Loucy (cell line): ENCODE results near the gene TRMT10B.

Source experiments
- H2AFZ ChIP-seq: fragments of 200-600 bp; sonication (generic); 2 replicates; pipeline ENCODE4 v1.6.0; 2016; ENCODE audit warnings: antibody characterized with exemption, mild to moderate bottlenecking, low read length, moderate library complexity
- H3F3A ChIP-seq: fragments of 200-600 bp; 2 replicates; pipeline ENCODE4 v1.6.0; 2016; ENCODE audit warnings: antibody characterized with exemption, low read depth, mild to moderate bottlenecking
- H3K27me3 ChIP-seq: fragments of 200-600 bp; sonication (generic); 2 replicates; pipeline ENCODE4 v1.6.1; 2014; ENCODE audit warnings: low read length, mild to moderate bottlenecking; ENCODE audit not compliant: insufficient read depth, poor library complexity, severe bottlenecking
- H3K36me3 ChIP-seq: fragments of 200-600 bp; sonication (generic); 2 replicates; pipeline ENCODE4 v1.6.1; 2016; ENCODE audit warnings: low read length; ENCODE audit not compliant: insufficient read depth
- H3K4me1 ChIP-seq: fragments of 200-600 bp; sonication (generic); 2 replicates; pipeline ENCODE4 v1.5.1; 2014; ENCODE audit warnings: low read length, mild to moderate bottlenecking; ENCODE audit not compliant: insufficient read depth, poor library complexity, severe bottlenecking
- H3K4me2 ChIP-seq: fragments of 200-600 bp; sonication (generic); 2 replicates; pipeline ENCODE4 v1.6.0; 2014; ENCODE audit warnings: antibody characterized with exemption, low read length, low read depth, mild to moderate bottlenecking; ENCODE audit not compliant: poor library complexity, severe bottlenecking
- H3K4me3 ChIP-seq: fragments of 200-600 bp; sonication (generic); 2 replicates; pipeline ENCODE4 v1.5.1; 2014; ENCODE audit warnings: low read length, mild to moderate bottlenecking, mixed read lengths; ENCODE audit not compliant: poor library complexity, severe bottlenecking
- H3K79me2 ChIP-seq: fragments of 200-600 bp; sonication (generic); 2 replicates; pipeline ENCODE4 v1.6.1; 2014; ENCODE audit warnings: low read length; ENCODE audit not compliant: insufficient read depth
- H3K9ac ChIP-seq: fragments of 200-600 bp; sonication (generic); 2 replicates; pipeline ENCODE4 v1.6.0; 2014; ENCODE audit warnings: mild to moderate bottlenecking, low read depth, low read length, moderate library complexity; ENCODE audit not compliant: poor library complexity, severe bottlenecking
- H3K9me2 ChIP-seq: fragments of 200-600 bp; sonication (generic); replicated peaks from 2 replicates; pipeline ENCODE4 v1.6.1; 2016; ENCODE audit warnings: low read depth, low read length, mixed read lengths
- H3K9me3 ChIP-seq: fragments of 200-600 bp; sonication (generic); 2 replicates; pipeline ENCODE4 v1.6.1; 2014; ENCODE audit warnings: mild to moderate bottlenecking, antibody characterized with exemption, low read length, low read depth; ENCODE audit not compliant: insufficient read depth
- H4K20me1 ChIP-seq: fragments of 200-600 bp; sonication (generic); 2 replicates; pipeline ENCODE4 v1.6.0; 2014; ENCODE audit warnings: antibody characterized with exemption, low read length, mild to moderate bottlenecking; ENCODE audit not compliant: insufficient read depth, poor library complexity, severe bottlenecking
- CTCF ChIP-seq: fragments of 200-600 bp; sonication (generic); conservative IDR thresholded peaks from 2 replicates; pipeline ENCODE4 v1.5.1; 2014; ENCODE audit warnings: mild to moderate bottlenecking, antibody characterized with exemption, low read length
- EZH2phosphoT487 ChIP-seq: fragments of 200-600 bp; IDR thresholded peaks from 2 replicates; pipeline ENCODE4 v1.6.1; 2018; ENCODE audit warnings: antibody characterized with exemption, mild to moderate bottlenecking, moderate library complexity, borderline replicate concordance

Gene TRMT10B

GRCh38 chr9:37707748-37708147, 45.9 kb upstream of the TRMT10B start:
- no peaks in the 10 kb centered on the region for H3K9me3 ChIP-seq
- H3K9me2 ChIP-seq: no peaks in the 10 kb centered on the region
- no peaks in the 10 kb centered on the region for H4K20me1 ChIP-seq
- no peaks in the 10 kb centered on the region for H3K79me2 ChIP-seq
- H3F3A ChIP-seq: no peaks in the 10 kb centered on the region
- H2AFZ ChIP-seq: no peak overlapping the region
- no peaks in the 10 kb centered on the region for H3K36me3 ChIP-seq
- no peak overlapping the region for H3K4me3 ChIP-seq
- H3K9ac ChIP-seq: no peak overlapping the region
- H3K4me2 ChIP-seq: no peak overlapping the region
- TF ChIP-seq CTCF: no peak
- no peak for TF ChIP-seq EZH2phosphoT487
- H3K27me3 ChIP-seq: no peaks in the 10 kb centered on the region
- H3K4me1 ChIP-seq: no peaks in the 10 kb centered on the region

GRCh38 chr9:37710046-37710445, 43.6 kb upstream of the TRMT10B start:
- H2AFZ ChIP-seq: no peak overlapping the region

GRCh38 chr9:37715260-37715659, 38.3 kb upstream of the TRMT10B start:
- TF ChIP-seq EZH2phosphoT487: no peak
- TF ChIP-seq CTCF: no peak
- no peak overlapping the region for H2AFZ ChIP-seq
- H3K79me2 ChIP-seq: no peaks in the 10 kb centered on the region
- no peaks in the 10 kb centered on the region for H3K27me3 ChIP-seq
- H3K9ac ChIP-seq: no peak overlapping the region
- no peaks in the 10 kb centered on the region for H3F3A ChIP-seq
- no peaks in the 10 kb centered on the region for H4K20me1 ChIP-seq
- no peak overlapping the region for H3K4me2 ChIP-seq
- H3K9me3 ChIP-seq: no peaks in the 10 kb centered on the region
- H3K36me3 ChIP-seq: no peaks in the 10 kb centered on the region
- H3K9me2 ChIP-seq: no peaks in the 10 kb centered on the region
- H3K4me3 ChIP-seq: no peak overlapping the region
- no peaks in the 10 kb centered on the region for H3K4me1 ChIP-seq

More at GRCh38 chr9:37710046-37710445, 43.6 kb upstream of the TRMT10B start:
- no peaks in the 10 kb centered on the region for H3K27me3 ChIP-seq
- no peak overlapping the region for H3K4me2 ChIP-seq
- no peaks in the 10 kb centered on the region for H3K9me2 ChIP-seq
- TF ChIP-seq EZH2phosphoT487: no peak
- no peak for TF ChIP-seq CTCF
- H3K79me2 ChIP-seq: no peaks in the 10 kb centered on the region
- H3K36me3 ChIP-seq: no peaks in the 10 kb centered on the region
- H3K4me3 ChIP-seq: no peak overlapping the region
- H3F3A ChIP-seq: no peaks in the 10 kb centered on the region
- H3K4me1 ChIP-seq: no peaks in the 10 kb centered on the region
- no peaks in the 10 kb centered on the region for H3K9me3 ChIP-seq
- no peak overlapping the region for H3K9ac ChIP-seq
- H4K20me1 ChIP-seq: no peaks in the 10 kb centered on the region
